Thyroid gland (tissue), 4 donors: ENCODE results near the gene SLC35B2.

ENCODE experiments used
- CTCF ChIP-seq, 6 experiments: fragments of 200-600 bp in 3 of 6; fragments of 450-650 bp in 3 of 6; sonication (generic) in 3 of 6; IDR thresholded peaks; one replicate each; pipeline ENCODE4 v1.5.1; 2016 to 2019; ENCODE audit warnings: antibody characterized with exemption in 6 of 6, mild to moderate bottlenecking in 2 of 6, inconsistent platforms in 1 of 6, moderate library complexity in 1 of 6
- POLR2A ChIP-seq, 2 donors: fragments of 450-650 bp; IDR thresholded peaks; one replicate each; pipeline ENCODE4 v1.6.1; 2017; ENCODE audit warnings: antibody characterized with exemption in 2 of 2, mild to moderate bottlenecking in 2 of 2, moderate library complexity in 1 of 2

GRCh38 chr6:44286747-44287146, 29.4 kb upstream of the SLC35B2 start:
- no peak for TF ChIP-seq POLR2A (IDR thresholded peaks at IDR 0.05)
- no peak for TF ChIP-seq CTCF (IDR thresholded peaks at IDR 0.05)
